Mesenchymal stem cell (in vitro differentiated cells and primary cell): ENCODE results near the gene PARVB.

Experiments used
- DNase-seq: peaks from one replicate; pipeline ENCODE4 v3.0.0-alpha.2; 2013
- H2AFZ ChIP-seq: one replicate; pipeline ENCODE4 v1.6.1; 2013; ENCODE audit warnings: low read depth, mild to moderate bottlenecking, control low read depth, inconsistent platforms, low read length, moderate library complexity
- H2AK5ac ChIP-seq: 2 replicates; pipeline ENCODE4 v1.6.1; 2013; ENCODE audit warnings: low read length, moderate library complexity, mild to moderate bottlenecking, inconsistent platforms; ENCODE audit not compliant: severe bottlenecking
- H2BK120ac ChIP-seq: one replicate; pipeline ENCODE4 v1.6.1; 2013; ENCODE audit warnings: low read depth, mild to moderate bottlenecking, inconsistent platforms, low read length, moderate library complexity
- H2BK12ac ChIP-seq, 2 experiments: one replicate each; pipeline ENCODE4 v1.6.1; 2013; ENCODE audit warnings: inconsistent platforms in 2 of 2, low read length in 2 of 2, mild to moderate bottlenecking in 2 of 2, moderate library complexity in 2 of 2, control low read depth in 1 of 2
- H2BK15ac ChIP-seq: one replicate; pipeline ENCODE4 v1.6.1; 2013; ENCODE audit warnings: mild to moderate bottlenecking, low read depth, inconsistent platforms; ENCODE audit not compliant: poor library complexity, severe bottlenecking
- H2BK5ac ChIP-seq: 2 replicates; pipeline ENCODE4 v1.6.1; 2013; ENCODE audit warnings: low read depth, mild to moderate bottlenecking, low read length, control low read depth, inconsistent platforms; ENCODE audit not compliant: poor library complexity, severe bottlenecking
- H3K14ac ChIP-seq, 2 experiments: one replicate each; pipeline ENCODE4 v1.6.1; 2013; ENCODE audit warnings: inconsistent platforms in 2 of 2, low read length in 2 of 2, control low read depth in 1 of 2, mild to moderate bottlenecking in 1 of 2, moderate library complexity in 1 of 2
- H3K18ac ChIP-seq, 2 experiments: one replicate each; pipeline ENCODE4 v1.6.1; 2013; ENCODE audit warnings: inconsistent platforms in 2 of 2, low read length in 2 of 2, control low read depth in 1 of 2, low read depth in 1 of 2, mild to moderate bottlenecking in 1 of 2
- H3K23ac ChIP-seq, 2 experiments: one replicate each; pipeline ENCODE4 v1.6.1; 2013; ENCODE audit warnings: inconsistent platforms in 2 of 2, low read length in 2 of 2, mild to moderate bottlenecking in 2 of 2, moderate library complexity in 2 of 2, control low read depth in 1 of 2
- H3K27ac ChIP-seq: 2 replicates; pipeline ENCODE4 v1.5.1; 2013; ENCODE audit warnings: mild to moderate bottlenecking, moderate library complexity, low read length, control low read depth, inconsistent platforms; ENCODE audit not compliant: poor library complexity, severe bottlenecking
- H3K27me3 ChIP-seq, 2 experiments: 2 replicates each; pipeline versions ENCODE4 v1.6.1 to v1.7.0; 2013; ENCODE audit warnings: low read length in 2 of 2, mild to moderate bottlenecking in 2 of 2, moderate library complexity in 2 of 2, control low read depth in 1 of 2, inconsistent platforms in 1 of 2; ENCODE audit not compliant: control insufficient read depth in 1 of 2, insufficient read depth in 1 of 2
- H3K36me3 ChIP-seq, 2 experiments: 2 replicates each; pipeline versions ENCODE4 v1.6.1 to v1.7.0; 2013; ENCODE audit warnings: low read length in 2 of 2, control low read depth in 1 of 2, inconsistent platforms in 1 of 2, low read depth in 1 of 2, mild to moderate bottlenecking in 1 of 2; ENCODE audit not compliant: insufficient read depth in 2 of 2, control insufficient read depth in 1 of 2
- H3K4ac ChIP-seq, 2 experiments: one replicate each; pipeline ENCODE4 v1.6.1; 2013; ENCODE audit warnings: inconsistent platforms in 2 of 2, low read length in 2 of 2, mild to moderate bottlenecking in 2 of 2, moderate library complexity in 2 of 2, control low read depth in 1 of 2, low read depth in 1 of 2
- H3K4me1 ChIP-seq: 2 replicates; pipeline ENCODE4 v1.6.1; 2013; ENCODE audit warnings: low read depth, low read length, control low read depth; ENCODE audit not compliant: control insufficient read depth, insufficient read depth
- H3K4me2 ChIP-seq: 2 replicates; pipeline ENCODE4 v1.6.1; 2013; ENCODE audit warnings: low read length, mild to moderate bottlenecking, inconsistent platforms; ENCODE audit not compliant: poor library complexity, severe bottlenecking
- H3K4me3 ChIP-seq, 2 experiments: 2 replicates each; pipeline versions ENCODE4 v1.5.1 to v1.7.0; 2013; ENCODE audit warnings: low read length in 2 of 2, mild to moderate bottlenecking in 2 of 2, control low read depth in 1 of 2, low read depth in 1 of 2; ENCODE audit not compliant: insufficient read depth in 1 of 2
- H3K79me1 ChIP-seq: replicated peaks from 2 replicates; pipeline ENCODE4 v1.6.1; 2013; ENCODE audit warnings: mild to moderate bottlenecking, control low read depth, low read length, inconsistent platforms; ENCODE audit not compliant: poor library complexity, severe bottlenecking
- H3K9ac ChIP-seq: 2 replicates; pipeline ENCODE4 v1.7.0; 2013; ENCODE audit warnings: mild to moderate bottlenecking, low read length, moderate library complexity
- H3K9me3 ChIP-seq: 2 replicates; pipeline ENCODE4 v1.7.0; 2013; ENCODE audit warnings: mild to moderate bottlenecking, low read length; ENCODE audit not compliant: control insufficient read depth
- H4K8ac ChIP-seq: one replicate; pipeline ENCODE4 v1.6.1; 2013; ENCODE audit warnings: inconsistent platforms, mild to moderate bottlenecking, low read length, moderate library complexity
- H4K91ac ChIP-seq: one replicate; pipeline ENCODE4 v1.6.1; 2013; ENCODE audit warnings: mild to moderate bottlenecking, low read length, inconsistent platforms
- WGBS: methylation state at CpG from one replicate; pipeline ENCODE4 v1.1.7; 2013; ENCODE audit warnings: mixed read lengths; 5-methylcytosine and 5-hydroxymethylcytosine counted together

Gene PARVB

GRCh38 chr22:44221710-44222475 lies 197.8 kb downstream of the PARVB start:
- H2BK5ac ChIP-seq, result no peak overlapping the region
- no peak overlapping the region for H3K23ac ChIP-seq
- WGBS, result 83% methylated on average over 11 of the region's 11 CpGs
- no peak overlapping the region for H3K4ac ChIP-seq
- H2AK5ac ChIP-seq, result no peak overlapping the region
- no peak overlapping the region for H3K18ac ChIP-seq
- H3K9me3 ChIP-seq, result no peaks in the 10 kb centered on the region
- H2BK120ac ChIP-seq, result no peak overlapping the region
- H4K91ac ChIP-seq, result no peak overlapping the region
- peaks cover 4 to 68% of the 10 kb centered on the region in 2 experiments for H3K27me3 ChIP-seq
- no peak overlapping the region for H3K4me3 ChIP-seq
- DNase-seq, result no peak
- no peak overlapping the region for H3K9ac ChIP-seq
- H2BK12ac ChIP-seq, result no peak overlapping the region
- H3K14ac ChIP-seq, result no peak overlapping the region
- H3K4me1 ChIP-seq, result no peaks in the 10 kb centered on the region
- no peak overlapping the region for H4K8ac ChIP-seq
- H3K79me1 ChIP-seq, result no peaks in the 10 kb centered on the region
- H2AFZ ChIP-seq, result no peak overlapping the region
- no peaks in the 10 kb centered on the region for H3K36me3 ChIP-seq
- H3K27ac ChIP-seq, result no peak overlapping the region
- no peak overlapping the region for H3K4me2 ChIP-seq
- H2BK15ac ChIP-seq, result no peak overlapping the region
